Islet of Langerhans (tissue), 1 donor: Measurements from ENCODE around the gene PNLIPRP1.

Source experiments
- FAIRE-seq: peaks from one replicate; lab custom pipeline; 2011; peaks lifted over from hg19 to GRCh38; lab: Jason Lieb, UNC

The PNLIPRP1 gene

DNA sequence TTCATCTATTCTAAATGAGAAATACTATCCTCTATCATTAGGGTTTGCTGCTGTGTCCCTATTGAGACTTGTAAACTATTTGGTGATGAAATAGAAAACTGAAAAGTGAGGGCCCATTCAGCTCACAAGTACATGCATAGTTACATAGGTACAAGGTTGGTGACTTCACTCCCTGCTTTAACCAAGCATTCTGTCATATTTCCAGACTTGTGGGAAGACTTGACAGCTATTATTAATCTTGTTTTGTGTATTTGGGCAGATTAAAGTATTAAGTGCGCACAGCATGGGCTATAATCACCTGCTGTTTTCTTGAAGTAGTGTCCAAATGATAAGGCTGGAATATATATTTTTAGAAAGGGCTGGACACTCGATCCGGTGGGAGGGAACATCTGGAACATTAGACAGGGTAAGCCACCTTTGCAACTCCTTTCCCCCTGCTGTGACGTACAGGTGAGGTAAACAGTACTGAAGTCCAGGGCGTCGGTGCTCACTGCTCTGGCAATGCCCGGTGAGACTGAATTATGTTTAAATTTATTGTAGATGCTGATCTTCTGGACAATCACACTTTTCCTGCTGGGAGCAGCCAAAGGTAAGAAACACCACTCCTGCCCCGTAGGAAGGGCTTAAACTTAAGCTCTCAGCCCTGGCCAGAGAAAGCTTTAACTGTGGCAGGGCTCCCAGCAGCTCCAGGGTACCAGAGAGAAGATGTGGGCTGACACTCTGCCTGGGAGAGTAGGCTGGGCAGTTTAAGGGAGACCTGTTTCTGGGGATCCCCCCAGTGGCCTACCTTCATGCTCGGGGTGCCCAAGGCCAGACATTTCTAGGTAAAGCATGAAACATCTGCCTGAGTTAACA, at the start of gene PNLIPRP1:
Gene PNLIPRP1, plus strand, starts transcription at position 370 of the 855 bp plus-strand sequence. Its CDS starts 171 bp downstream, at position 541.
- FAIRE-seq = no peak

DNA sequence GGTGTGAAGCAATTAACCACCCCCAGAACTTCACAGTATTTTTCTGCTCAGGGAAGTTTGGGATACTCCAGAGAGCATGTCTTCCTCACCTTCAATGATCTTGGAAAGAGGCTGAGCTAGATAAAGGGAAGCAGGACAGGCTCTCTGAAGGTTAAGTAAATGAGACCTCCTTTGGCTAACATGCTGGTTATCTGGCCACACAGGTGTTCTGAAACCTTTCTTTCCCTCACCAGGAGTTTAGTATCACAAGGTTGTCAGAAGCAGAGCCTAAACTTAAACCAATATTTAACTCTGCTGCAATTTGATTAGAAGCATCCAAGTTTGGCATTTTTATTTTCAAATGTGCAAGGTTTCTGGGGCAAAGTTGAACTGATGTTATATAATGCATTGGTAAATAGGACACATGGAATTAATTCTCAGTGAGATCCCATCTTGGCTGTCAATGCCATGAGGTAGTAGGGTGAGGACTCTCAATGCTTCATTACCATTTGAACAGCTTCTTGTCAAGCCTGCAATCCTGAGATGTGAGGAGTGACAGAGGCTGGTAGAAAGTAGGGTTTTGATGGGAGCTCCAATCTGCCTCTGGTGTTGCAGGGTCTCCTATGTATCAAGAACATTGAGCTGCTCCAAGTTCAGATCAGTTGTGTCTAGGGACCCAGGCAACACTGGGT, 48.6 kb upstream of the PNLIPRP1 start:
- no peak for FAIRE-seq

DNA sequence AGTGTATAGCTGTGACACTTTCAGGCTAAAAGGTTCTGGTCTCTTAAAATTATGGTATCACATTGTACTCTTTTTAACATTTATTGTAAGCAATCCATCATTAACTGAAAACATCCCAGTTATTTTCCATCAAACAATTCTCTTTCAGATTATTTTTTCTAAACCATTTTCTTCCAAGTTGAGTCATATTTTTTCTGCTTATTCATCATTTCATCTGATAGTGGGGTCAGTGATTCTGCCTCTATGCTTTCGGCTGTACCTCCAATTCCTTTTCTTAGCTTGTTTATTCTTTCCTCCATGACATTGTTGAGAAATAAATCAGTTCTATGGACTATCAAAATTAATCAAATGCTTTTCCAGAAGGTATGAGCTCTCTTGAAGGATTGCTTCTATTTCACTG, 45.6 kb upstream of the PNLIPRP1 start:
- FAIRE-seq = no peak

- FAIRE-seq = no peak
Measured at GRCh38 chr10:116545756-116546155, 45.0 kb upstream of the PNLIPRP1 start, which contains the start of gene PNLIP. Gene PNLIP, plus strand, starts transcription at chr10:116545931. Its CDS starts 162 bp downstream, at chr10:116546093.

- FAIRE-seq = no peak
Measured at GRCh38 chr10:116548301-116548700, 42.5 kb upstream of the PNLIPRP1 start.

GRCh38 chr10:116553378-116553980, 37.3 kb upstream of the PNLIPRP1 start:
- no peak for FAIRE-seq

DNA sequence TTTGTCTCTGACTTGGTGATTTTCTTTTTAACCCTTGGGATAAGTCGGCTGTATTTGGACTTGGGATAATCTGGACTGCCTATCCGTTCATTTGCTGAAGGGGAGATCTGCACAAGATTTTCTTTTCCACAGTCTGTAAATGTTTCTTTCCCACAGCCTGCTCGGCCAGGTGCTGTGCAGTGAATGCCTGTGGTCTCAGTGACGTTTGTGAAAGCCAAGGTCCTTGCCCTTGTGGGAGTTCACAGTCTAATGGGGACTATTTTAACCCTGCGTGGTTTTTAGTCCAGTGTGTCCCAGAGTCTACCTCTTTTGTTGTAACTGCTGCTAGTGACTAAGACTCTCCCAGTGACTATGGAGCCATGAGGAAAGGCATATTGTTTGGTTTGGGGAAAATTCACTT, 36.1 kb upstream of the PNLIPRP1 start:
- FAIRE-seq = no peak

- FAIRE-seq = no peak
Measured at GRCh38 chr10:116555880-116556279, 34.9 kb upstream of the PNLIPRP1 start.

- no peak for FAIRE-seq
Measured at GRCh38 chr10:116557305-116557880, 33.4 kb upstream of the PNLIPRP1 start.

- no peak for FAIRE-seq
Measured at GRCh38 chr10:116565534-116565933, 25.2 kb upstream of the PNLIPRP1 start.

GRCh38 chr10:116566932-116567331, 23.8 kb upstream of the PNLIPRP1 start:
- no peak for FAIRE-seq

GRCh38 chr10:116567335-116567734, 23.4 kb upstream of the PNLIPRP1 start:
- FAIRE-seq = no peak

DNA sequence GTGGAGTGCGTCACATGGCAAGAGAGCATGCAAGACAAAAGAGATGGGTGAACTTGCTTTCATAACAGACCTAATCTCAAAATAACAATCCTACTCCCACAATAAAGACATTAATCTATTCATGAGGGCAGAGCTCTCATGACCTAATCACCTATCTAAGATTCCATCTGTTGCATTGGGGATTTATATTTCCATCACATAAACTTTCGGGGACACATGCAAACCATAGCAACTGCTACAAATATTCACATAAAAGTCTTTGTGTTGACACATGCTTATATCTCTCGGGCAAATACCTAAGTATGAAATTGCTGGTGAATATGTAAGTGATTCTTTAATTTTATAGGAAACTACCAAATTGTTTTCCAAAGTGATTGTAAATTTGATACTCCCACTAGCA, 16.0 kb upstream of the PNLIPRP1 start:
- FAIRE-seq = no peak

GRCh38 chr10:116587878-116588591, 2.7 kb upstream of the PNLIPRP1 start:
- no peak for FAIRE-seq

DNA sequence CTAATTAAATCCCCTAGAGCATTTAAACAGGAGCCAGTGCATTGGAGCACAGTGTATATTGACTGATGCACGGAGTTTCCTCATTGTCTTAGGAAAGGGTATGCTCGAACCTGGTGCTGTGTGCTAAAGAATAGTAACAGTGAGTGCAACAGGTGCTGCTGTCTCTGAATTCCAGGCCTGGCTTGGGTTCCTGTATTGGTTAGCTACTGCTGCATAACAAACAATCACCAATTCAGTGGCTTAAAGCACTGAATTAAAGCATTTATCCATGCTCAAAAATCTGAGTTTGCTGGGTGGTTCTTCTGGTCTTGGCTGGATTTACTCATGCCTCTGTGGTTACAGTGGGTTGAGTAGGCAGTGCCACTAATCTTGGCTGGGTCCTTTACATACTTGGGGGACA, 1.8 kb upstream of the PNLIPRP1 start:
- no peak for FAIRE-seq

GRCh38 chr10:116589926-116590325, 833 bp upstream of the PNLIPRP1 start:
- FAIRE-seq = no peak

- FAIRE-seq = no peak
Measured at GRCh38 chr10:116593139-116593740, 2.5 kb downstream of the PNLIPRP1 start.

DNA sequence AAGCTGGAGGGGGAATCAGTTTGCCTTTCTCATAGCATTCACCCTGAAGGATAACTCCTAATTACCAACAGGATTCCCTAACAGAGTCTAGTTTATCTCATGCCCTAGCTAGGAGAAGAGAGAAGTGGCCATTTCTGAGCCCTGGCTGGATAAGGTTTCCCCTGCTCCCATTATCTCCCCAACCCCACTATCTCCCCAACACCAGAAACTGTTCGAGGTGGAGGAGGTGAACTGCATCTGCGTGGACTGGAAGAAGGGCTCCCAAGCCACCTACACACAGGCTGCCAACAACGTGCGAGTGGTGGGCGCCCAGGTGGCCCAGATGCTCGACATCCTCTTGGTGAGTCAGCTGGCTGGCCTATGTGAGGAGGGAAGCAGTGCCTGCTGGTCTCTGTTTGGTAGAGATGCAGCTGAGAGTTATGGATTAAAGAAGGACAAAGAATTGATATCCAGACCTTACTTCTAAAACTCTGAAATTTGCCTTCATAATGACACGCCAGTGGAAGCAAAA, 3.8 kb downstream of the PNLIPRP1 start:
- no peak for FAIRE-seq

DNA sequence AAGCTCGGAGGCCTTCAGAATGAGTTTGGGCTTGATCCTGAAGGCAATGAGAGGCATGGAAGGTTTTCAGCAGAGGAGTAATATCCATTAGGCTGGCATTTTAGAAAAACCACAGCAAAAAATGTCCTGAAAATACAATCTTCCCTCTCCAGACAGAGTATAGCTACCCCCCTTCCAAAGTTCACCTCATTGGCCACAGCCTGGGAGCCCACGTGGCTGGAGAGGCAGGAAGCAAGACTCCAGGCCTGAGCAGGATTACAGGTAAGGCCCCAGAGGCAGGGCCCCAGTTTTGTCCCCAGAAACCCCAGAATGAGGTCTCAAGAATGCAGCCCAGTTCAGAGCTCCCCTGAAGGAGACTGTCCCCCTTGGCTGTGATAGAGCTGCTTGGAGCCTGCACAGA, 5.3 kb downstream of the PNLIPRP1 start:
- FAIRE-seq = no peak

DNA sequence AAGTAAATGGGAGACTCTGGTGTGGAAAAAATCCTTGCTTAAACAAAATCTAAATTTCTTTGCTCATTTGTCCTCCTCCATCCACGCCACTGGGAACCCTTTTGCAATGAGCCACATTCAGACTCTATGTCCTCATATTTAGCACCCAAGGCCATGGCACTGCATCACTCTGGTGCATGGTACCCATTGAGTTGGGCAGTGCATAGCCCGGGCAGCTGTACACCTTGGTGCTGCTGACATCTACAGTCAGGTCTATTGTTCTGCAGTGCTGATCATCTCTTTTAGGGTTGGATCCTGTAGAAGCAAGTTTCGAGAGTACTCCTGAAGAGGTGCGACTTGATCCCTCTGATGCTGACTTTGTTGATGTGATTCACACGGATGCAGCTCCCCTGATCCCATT, 6.8 kb downstream of the PNLIPRP1 start:
- no peak for FAIRE-seq

- FAIRE-seq = no peak
Measured at GRCh38 chr10:116598329-116598728, 7.6 kb downstream of the PNLIPRP1 start.
